ENCODE data around the gene GRN.
A peak's percentile ranks its signal among the peaks of the same experiment; 100 is the strongest.
"Not testable (repeated sequence)": the region's sequence is repeated elsewhere in the genome, so short reads cannot be mapped to it uniquely, and the experiment has no call there.

Gene GRN

DNA sequence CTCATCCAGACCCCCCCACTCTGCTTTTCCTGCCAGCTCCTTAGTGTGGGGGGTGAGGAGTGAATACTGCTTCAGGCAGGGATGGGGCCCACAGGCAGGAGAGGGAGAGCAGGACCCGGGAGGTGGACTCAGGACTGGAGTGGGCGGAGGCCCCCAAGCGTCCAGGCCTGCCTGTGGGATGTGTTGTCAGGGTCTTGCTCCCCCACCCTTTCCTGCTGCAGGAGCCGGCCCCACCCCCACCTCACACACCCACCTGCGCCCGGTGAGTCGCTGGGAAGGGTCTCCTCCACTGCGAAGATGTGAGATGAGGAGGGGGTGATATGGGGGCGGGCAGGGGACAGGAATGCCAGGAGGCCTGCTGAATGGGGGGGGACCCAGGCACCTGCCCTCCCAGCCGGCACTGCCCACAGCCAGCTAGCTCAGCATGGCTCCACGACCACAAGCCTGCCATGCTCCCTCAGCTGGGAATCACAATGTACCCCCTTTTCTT is 17.4 kb downstream of the GRN start:
- DNase-seq = no peak

GRCh38 chr17:44362949-44363612 is 18.0 kb downstream of the GRN start:
- DNase-seq = no peak

DNA sequence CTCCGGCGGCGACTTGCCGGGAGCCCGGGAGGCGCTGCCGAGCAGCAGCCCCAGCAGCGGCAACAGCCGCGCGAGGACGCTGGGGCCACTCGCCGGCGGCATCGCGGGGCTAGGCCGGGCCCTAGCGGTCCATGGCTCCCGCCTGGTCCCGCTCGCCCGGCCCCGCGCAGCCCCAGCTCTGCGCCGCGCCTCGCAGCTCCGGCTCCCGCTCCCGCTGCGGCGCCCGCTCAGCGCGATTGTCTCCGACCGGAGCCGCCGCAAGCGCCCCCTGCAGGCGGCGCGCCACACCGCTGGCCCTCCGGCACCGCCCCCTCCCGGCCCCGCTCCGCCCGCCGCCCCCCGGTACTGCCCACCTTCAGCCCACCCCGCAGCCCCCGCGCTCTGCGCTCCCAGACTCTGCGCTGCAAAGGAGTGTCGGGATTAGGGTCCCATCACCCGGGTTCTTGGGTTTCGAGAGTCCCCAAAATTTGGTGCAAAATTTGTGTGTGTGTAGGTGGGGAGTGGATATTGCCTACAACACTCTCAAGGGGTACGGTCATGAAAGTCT is 18.6 kb downstream of the GRN start, which contains the start of gene FAM171A2:
Gene FAM171A2, minus strand, starts transcription at position 241 of the 547 bp plus-strand sequence. Its CDS starts 139 bp downstream, at position 102.
- peak; percentile 49 for DNase-seq

GRCh38 chr17:44365051-44365450 is 19.9 kb downstream of the GRN start:
- DNase-seq = not testable (repeated sequence)

GRCh38 chr17:44367231-44367979 is 22.3 kb downstream of the GRN start:
- no peak for DNase-seq

GRCh38 chr17:44368391-44369243 is 23.5 kb downstream of the GRN start:
- DNase-seq = not testable (repeated sequence)

- not testable (repeated sequence) for DNase-seq
These were observed 24.4 kb downstream of the GRN start for GRCh38 chr17:44369414-44370023.

- DNase-seq = no peak
These were observed 26.9 kb downstream of the GRN start for GRCh38 chr17:44372036-44372435.

DNA sequence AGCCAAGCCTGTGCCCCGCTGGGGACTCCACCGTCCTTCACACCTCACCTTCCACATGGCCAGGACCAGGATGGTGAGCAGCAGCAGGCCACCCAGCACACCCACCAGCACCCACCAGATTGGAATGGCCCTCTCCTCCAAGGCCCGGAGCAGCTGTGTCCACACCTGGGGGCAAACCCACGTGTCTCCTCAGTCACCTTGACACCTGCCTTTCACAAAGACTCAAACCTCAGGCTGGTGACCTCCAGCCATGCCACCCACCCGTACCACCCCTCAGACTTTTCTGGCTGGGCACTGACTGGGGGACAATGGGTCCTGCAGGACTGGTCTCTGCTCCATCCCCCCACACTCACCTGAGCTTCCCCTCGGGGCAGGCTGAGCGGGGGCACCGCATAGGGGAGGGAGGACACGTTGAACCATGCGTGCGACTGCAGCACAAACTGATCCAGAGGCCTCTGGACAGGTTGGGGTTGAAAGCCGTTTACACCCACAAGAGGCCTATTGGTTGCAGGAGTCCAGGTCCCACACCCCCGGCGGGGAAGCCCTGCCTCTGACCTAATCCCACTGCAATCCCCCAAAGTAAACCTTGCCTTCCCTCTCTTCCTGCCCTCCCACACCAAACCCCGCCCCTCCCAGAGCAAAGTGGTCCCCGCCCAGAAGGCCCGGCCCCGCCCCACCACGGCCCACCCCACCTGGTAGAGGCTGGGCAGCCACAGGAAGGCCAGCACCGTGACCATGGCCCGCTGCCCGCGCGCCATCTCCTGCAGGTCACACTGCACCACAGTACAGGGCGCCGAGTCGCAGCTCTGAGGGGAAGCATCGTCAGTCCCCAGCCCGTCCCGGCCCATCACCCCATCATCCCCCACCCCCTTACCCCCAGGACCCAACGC is 29.4 kb downstream of the GRN start:
- no peak for DNase-seq

DNA sequence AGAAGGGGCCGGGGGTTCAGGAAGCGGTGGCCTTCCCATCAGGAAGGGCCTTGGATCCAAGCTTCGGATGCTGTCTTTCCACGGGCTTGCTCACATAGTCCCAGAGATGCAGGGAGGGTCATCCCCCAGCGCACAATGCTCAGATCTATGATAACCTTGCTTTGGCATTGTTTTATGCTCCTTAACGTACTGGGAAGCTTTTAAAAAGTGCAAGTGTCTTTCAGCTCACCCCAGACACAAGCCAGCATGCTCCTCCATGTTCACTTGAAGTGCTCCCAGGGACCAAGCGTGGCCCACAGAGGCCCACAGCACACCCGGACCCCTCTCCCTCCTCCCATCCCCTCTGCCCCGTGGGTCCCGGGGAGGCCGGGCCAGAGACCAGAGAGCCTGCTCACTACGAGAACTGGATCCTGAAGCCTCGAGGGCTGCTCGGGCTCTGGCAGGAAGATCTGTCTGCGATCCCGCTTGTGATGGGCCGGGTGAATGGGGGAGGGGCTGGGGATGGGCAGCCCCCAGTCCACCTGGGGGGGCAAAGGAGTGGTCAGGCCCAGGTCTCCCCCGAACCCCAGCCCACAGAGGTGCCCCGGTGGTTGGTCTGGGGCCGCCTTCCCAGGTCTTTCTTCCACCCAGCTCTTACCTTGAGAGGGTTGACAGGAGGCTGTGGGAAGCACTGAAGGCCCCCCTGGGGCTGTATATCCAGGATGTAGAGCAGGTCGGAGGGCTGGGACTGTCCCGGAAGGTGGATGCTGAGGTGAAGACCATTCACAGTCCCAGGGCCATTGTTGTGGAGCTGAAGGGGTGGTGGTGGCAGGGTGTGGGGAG is 30.3 kb downstream of the GRN start:
- DNase-seq = no peak

GRCh38 chr17:44376124-44376523 is 31.0 kb downstream of the GRN start:
- no peak for DNase-seq

DNA sequence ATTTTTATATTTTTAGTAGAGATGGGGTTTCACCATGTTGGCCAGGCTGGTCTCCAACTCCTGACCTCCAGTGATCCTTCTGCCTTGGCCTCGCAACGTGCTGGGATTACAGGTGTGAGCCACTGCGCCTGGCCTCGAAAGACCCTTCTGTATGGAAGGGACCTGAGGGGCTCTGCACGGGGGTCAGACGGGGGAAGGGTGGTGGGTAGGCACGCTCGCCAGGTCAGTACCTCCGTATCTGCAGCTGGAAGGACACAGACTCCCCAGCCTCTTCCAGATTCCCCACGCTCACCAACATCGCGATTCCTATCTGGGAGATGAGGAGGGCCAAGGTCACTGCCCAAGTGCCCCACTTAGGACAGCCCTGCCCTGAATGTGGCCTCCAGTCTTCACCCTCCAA is 31.7 kb downstream of the GRN start:
- DNase-seq = no peak

- DNase-seq = no peak
These were observed 33.1 kb downstream of the GRN start for GRCh38 chr17:44378171-44378705.

- DNase-seq = no peak
These were observed 34.8 kb downstream of the GRN start for GRCh38 chr17:44379887-44380286.

GRCh38 chr17:44380767-44381166 is 35.7 kb downstream of the GRN start:
- DNase-seq = no peak

- no peak for DNase-seq
These were observed 36.8 kb downstream of the GRN start for GRCh38 chr17:44381810-44382305.

GRCh38 chr17:44382917-44383316 is 37.8 kb downstream of the GRN start:
- no peak for DNase-seq

DNA sequence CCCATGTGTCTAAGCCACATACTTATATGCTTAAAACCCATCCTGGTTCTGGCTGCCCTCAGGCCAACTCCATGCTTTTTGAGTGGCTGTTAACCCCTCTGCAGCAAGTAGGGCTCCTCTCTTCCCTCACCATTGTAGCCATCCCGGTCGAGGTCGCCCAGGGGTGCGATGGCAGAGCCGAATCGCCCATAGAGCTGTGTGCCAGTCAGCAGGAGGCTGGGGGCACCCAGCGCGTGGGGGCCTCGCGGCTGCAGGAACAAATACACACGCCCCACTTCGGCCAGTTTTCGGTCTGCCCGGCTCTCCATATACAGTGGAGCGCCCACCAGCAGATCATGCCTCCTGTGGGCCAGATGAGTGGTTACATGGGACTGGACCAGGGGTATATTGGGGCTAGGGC is 38.3 kb downstream of the GRN start:
- no peak for DNase-seq

DNA sequence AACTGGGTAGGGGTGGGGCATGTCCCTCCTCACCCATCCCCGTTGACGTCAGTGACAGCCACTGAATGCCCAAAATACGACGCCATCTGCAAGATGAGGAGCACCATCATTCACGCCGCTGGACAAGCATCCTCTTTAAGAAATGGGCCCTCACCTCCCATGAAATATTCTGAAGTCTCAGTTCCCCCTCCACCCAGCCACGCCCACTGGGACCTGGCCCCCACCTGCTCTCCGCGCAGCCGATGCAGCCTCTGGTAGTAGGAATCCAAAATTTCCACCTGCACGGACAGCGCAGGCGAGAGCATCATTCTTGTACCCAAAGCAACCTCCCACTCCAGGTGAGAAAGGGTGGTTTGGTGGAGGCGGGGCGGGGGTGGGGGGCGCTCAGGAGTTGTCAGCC is 38.8 kb downstream of the GRN start:
- DNase-seq = no peak

DNA sequence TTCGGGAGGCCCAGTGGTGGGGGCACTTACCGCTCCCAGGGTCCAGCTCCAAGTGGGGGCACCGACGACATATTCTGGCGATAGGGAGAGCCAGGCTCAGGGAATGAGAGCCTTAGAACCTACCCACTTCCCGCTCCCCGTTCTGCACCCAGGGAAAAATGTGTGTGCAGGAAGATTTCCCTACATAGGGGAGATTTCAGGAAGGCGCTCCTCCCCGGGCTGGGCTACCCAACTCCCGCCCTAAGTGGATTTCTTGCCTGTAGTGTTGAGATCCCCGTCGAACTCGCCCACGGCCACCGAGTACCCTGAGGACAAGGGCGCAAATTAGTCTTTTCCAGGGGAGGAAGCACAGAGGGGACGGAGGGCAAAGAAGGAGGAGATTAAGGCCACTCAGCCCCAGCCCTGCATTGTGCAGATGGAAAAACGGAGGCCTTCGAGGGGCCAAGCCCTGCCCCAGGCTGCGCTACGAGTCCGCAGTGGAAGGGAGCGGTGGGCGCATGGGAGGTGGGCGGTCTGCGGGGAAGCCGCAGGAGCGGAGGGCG is 39.2 kb downstream of the GRN start:
- DNase-seq = no peak

All from activated T-cell treated with anti-CD3 and anti-CD28 coated beads for 4 hours (primary cell).